GM19240 (cell line): Measurements from ENCODE around the gene PCED1B.
"Not testable (repeated sequence)": the region's sequence is repeated elsewhere in the genome, so short reads cannot be mapped to it uniquely, and the experiment has no call there.

Experiments used
- DNase-seq: peaks from one replicate; pipeline ENCODE4 v3.0.0; 2011; ENCODE audit warnings: low spot score; ENCODE audit not compliant: insufficient read length

The PCED1B gene

GRCh38 chr12:47206450-47207339, 127.3 kb downstream of the PCED1B start:
- no peak for DNase-seq

GRCh38 chr12:47207340-47207717, 127.9 kb downstream of the PCED1B start:
- peak; percentile 17 for DNase-seq

- no peak for DNase-seq
Measured at GRCh38 chr12:47207829-47208248, 128.4 kb downstream of the PCED1B start.

DNA sequence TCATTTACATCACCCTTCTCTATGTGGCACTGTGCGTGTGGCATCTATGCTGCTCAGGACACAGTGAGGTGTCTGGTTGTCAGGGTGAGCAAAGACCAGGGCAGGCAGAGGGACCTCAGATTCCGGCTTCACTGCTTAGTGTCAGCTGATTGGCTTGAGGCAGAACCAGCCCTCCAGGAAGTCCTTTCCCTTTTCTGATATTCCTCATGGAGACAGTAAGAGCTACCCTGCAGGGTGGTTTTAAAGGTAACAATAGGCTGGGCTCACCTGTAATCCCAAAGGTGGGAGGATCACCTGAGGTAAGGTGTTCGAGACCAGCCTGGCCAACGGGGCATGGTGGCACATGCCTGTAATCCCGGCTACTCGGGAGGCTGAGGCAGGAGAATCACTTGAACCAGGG, 129.6 kb downstream of the PCED1B start:
- DNase-seq, result no peak

DNA sequence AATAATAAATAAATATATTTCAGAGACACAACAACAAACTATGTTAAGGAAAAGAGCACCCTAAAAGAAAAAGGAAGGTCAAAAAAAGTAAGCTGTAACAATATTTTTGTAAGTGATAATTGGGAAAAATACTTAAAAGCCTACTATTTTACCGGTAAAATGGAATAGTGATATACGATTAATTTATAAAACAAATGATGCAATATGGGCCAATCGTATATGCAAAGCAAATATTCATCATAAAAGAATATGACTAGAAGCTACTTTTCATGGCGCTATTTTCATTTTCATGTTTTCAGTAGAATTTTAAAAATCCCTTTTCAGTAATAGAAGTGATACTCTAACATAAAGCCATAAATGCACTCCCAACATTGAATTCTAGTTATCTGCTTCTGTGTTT, 131.4 kb downstream of the PCED1B start:
- DNase-seq, result no peak

- DNase-seq, result no peak
Measured at GRCh38 chr12:47212701-47213039, 133.2 kb downstream of the PCED1B start.

DNA sequence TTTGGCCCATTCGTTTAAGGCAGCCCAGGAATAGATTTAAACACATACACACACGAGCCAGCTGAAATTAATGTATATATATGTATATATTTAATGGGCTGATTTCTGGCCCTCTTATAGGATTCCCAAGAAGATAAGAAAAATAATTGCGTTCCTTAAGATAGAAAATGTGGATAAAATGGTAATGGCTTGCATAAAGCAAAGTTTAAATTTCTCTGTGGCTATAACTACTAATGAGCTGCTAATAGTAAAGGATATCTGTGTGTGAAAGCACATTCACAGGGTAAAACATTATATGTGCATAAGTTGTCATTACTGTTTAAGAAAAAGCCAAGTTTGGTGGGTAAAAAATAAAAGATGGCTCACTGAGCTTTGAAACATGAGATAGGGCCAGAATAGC, 134.0 kb downstream of the PCED1B start:
- no peak for DNase-seq

GRCh38 chr12:47214001-47214619, 134.7 kb downstream of the PCED1B start:
- DNase-seq, result no peak

DNA sequence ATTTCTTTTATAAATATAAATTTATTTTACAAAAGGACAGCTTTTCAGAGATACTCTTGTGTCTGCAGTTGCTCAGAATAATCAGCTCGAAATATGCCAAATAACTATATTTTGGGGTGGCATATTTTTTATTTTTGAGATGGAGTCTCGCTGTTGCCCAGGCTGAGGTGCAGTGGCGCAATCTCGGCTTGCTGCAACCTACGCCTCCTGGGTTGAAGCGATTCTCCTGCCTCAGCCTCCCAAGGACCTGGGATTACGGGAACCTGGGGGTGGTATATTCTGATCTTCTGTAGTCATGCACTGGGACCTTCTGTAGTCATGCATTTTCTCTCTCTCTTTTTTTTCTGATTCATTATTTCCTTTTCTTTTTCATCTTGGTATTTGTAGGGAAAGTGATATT, 135.3 kb downstream of the PCED1B start:
- no peak for DNase-seq

DNA sequence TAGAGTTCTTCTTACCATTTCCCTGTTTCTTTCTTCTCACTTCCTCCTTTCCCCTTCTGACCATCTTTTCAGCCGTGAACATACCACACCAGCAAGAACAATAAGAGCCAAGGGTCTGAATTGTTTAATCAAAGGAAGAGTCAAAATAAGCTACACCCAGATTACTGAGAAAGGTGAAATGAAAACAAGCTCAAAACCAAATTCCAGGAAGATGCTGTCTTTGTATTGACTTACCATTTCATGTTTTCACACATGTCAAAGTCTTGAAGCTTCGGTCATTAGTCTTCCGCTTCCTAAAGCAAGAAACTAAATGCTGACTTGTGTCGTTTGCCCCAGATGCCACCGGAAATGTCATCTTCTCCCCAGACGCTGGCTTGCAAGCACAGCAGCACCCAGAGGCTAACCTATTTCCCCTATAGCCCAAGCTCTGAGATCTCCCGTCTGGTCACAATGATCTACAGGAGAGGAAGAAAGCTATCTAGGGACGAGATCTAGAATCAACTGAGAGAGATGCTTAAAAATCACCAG, 136.8 kb downstream of the PCED1B start:
- peak; percentile 24 for DNase-seq

GRCh38 chr12:47217595-47217869, 138.1 kb downstream of the PCED1B start:
- DNase-seq, result not testable (repeated sequence)

- DNase-seq, result no peak
Measured at GRCh38 chr12:47218191-47218654, 138.8 kb downstream of the PCED1B start.

- DNase-seq, result no peak
Measured at GRCh38 chr12:47219243-47219642, 139.8 kb downstream of the PCED1B start.

- no peak for DNase-seq
Measured at GRCh38 chr12:47221256-47222023, 142.0 kb downstream of the PCED1B start.

DNA sequence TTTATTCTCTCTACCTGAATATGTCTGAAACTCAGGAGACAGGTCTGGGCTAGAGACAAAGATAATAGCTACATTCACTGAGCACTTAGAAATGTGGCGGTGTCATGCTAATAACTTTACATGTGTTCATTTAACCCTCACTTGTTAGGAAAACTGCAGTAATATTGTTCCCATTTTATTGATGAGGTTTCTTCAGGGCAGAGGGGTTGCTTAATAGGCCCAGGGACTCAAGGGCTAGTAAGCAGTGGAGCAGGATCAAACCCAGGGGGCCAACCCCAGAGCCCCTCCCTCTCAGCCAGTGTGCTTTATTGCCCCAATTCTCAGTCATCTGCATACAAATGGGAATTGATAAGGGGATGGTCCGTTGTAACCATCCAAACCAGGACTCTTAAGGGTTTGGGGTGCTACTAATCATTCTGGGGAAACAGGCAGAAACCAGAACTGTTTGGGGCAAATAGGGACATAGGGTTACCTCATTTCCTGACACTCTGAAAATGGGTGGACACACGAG, 143.2 kb downstream of the PCED1B start:
- no peak for DNase-seq

- no peak for DNase-seq
Measured at GRCh38 chr12:47223031-47223847, 143.8 kb downstream of the PCED1B start.

GRCh38 chr12:47223848-47224213, 144.4 kb downstream of the PCED1B start:
- no peak for DNase-seq

- DNase-seq, result no peak
Measured at GRCh38 chr12:47224563-47225133, 145.2 kb downstream of the PCED1B start.

DNA sequence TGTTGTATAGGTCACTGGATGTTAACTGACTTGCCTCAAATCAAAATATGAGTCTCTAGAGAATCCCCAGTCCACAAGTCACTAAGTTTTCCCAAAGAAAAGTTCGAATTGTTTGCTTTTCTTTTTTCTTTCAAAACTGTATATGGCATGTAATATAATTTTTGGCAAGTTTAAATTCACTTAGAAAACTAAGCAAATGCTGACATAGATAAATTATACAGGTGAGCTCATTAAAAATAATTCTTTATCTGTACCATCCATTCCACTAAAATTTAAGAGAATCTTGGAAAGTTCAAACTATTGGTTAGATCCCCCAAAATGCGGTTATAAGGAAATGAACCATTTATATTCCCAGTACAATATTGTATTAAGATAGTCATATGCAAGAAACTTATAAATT, 145.9 kb downstream of the PCED1B start:
- no peak for DNase-seq

GRCh38 chr12:47226199-47226598, 146.8 kb downstream of the PCED1B start:
- DNase-seq, result no peak

DNA sequence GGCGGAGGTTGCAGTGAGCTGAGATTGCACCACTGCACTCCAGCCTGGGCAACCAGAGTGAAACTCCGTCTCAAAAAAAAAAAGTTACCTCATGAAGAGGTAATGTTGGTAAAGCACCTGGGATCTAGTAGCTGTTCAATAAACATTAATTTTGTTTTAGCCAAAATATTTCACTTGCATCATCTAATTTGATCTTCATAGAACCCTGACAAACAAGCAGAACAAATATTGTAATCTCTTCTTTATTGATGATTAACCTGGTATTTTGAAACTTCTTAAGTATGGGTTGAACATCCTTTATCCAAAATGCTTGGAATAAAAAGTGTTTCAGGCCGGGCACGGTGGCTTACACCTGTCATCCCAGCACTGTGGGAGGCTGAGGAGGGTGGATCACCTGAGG, 149.4 kb downstream of the PCED1B start:
- DNase-seq, result no peak
